22Rv1 (cell line): ENCODE measurements around the gene CCNF.

Source experiments
- H3K27ac ChIP-seq: fragments of 450-650 bp; 2 replicates; pipeline ENCODE4 v1.5.1; 2017
- CTCF ChIP-seq: fragments of 450-650 bp; IDR thresholded peaks from 2 replicates; pipeline ENCODE4 v1.5.1; 2017; ENCODE audit warnings: mild to moderate bottlenecking
- ZFX ChIP-seq: fragments of 450-650 bp; IDR thresholded peaks from 2 replicates; pipeline ENCODE4 v1.6.1; 2017; ENCODE audit warnings: antibody characterized with exemption, borderline replicate concordance

The CCNF gene

GRCh38 chr16:2424061-2425007 lies 4.9 kb upstream of the CCNF start:
- no peak overlapping the region for H3K27ac ChIP-seq

GRCh38 chr16:2425008-2425518 lies 4.2 kb upstream of the CCNF start:
- H3K27ac ChIP-seq = no peak overlapping the region
- no peak for TF ChIP-seq ZFX
- no peak for TF ChIP-seq CTCF

More at GRCh38 chr16:2424061-2425007, 4.9 kb upstream of the CCNF start:
- TF ChIP-seq ZFX = no peak
- TF ChIP-seq CTCF = no peak

- no peak for TF ChIP-seq ZFX
- no peak for TF ChIP-seq CTCF
- no peak overlapping the region for H3K27ac ChIP-seq
Measured at GRCh38 chr16:2425825-2426430, 3.3 kb upstream of the CCNF start.

- H3K27ac ChIP-seq = no peak overlapping the region
- TF ChIP-seq ZFX (no peak), CTCF (no peak)
Measured at GRCh38 chr16:2426941-2427361, 2.3 kb upstream of the CCNF start.

- H3K27ac ChIP-seq = no peak overlapping the region
- no peak for TF ChIP-seq ZFX
- TF ChIP-seq CTCF = no peak
Measured at GRCh38 chr16:2427526-2427925, 1.7 kb upstream of the CCNF start.

- TF ChIP-seq CTCF (peak; percentile 42), ZFX (no peak)
- peak overlapping the region; percentile 75 for H3K27ac ChIP-seq
Measured at GRCh38 chr16:2428051-2428783, 1.0 kb upstream of the CCNF start.

- H3K27ac ChIP-seq = peak overlapping the region; percentile 75
- no peak for TF ChIP-seq ZFX
- TF ChIP-seq CTCF = peak; percentile 18; the same call in 1 of the 2 replicates
Measured at GRCh38 chr16:2428784-2429033, 538 bp upstream of the CCNF start.
